Left ventricle myocardium inferior (tissue), 1 donor: ENCODE measurements around the gene POU3F3. TPM values are rescaled to one million over a fixed set of nuclear protein-coding genes. Genes with fewer than 3 reads are reported as not detected.

Experiments
- DNase-seq: peaks from one replicate; pipeline ENCODE4 v3.0.0-alpha.2; 2020
- H3K27ac ChIP-seq: fragments of 200-600 bp; replicated peaks from 2 replicates; pipeline ENCODE4 v1.8.0; 2021
- H3K27me3 ChIP-seq: fragments of 200-600 bp; 2 replicates; pipeline ENCODE4 v1.8.0; 2021; ENCODE audit warnings: low read depth
- H3K36me3 ChIP-seq: fragments of 200-600 bp; 2 replicates; pipeline ENCODE4 v1.8.0; 2021
- H3K4me1 ChIP-seq: fragments of 200-600 bp; 2 replicates; pipeline ENCODE4 v1.8.0; 2021
- H3K4me3 ChIP-seq: fragments of 200-600 bp; 2 replicates; pipeline ENCODE4 v1.8.0; 2021; ENCODE audit warnings: mild to moderate bottlenecking, moderate library complexity
- H3K9me3 ChIP-seq: fragments of 200-600 bp; replicated peaks from 2 replicates; pipeline ENCODE4 v1.8.0; 2021
- CTCF ChIP-seq: fragments of 200-600 bp; IDR thresholded peaks from 2 replicates; pipeline ENCODE4 v1.8.0; 2021; ENCODE audit warnings: antibody characterized with exemption, mild to moderate bottlenecking, borderline replicate concordance
- intact Hi-C: fragments of 100-400 bp; cut with micrococcal nuclease; formaldehyde crosslinking; loops from one replicate; pipeline ENCODE4 v1.11.0; 2022
- total RNA-seq: library from RNA; stranded (reverse); fragmentation: NEBNext Ultra II Directional; extraction: Animal tissue kit (Norgen Biotek cat#: 25700); gene quantifications from one replicate; pipeline ENCODE4 v1.2.1, GENCODE V29; 2021
- donor health status: DM: no; HTN: yes; CAD: no; lungs with severe emphysema.

Gene POU3F3
- total RNA-seq, 1 donor from 2014 or later, result 0.11 TPM

- Histone ChIP-seq H3K27me3 (peaks cover 92% of the 10 kb centered on the region), H3K4me3 (peak overlapping the region; percentile 11), H3K27ac (no peak overlapping the region), H3K4me1 (peaks cover 52% of the 10 kb centered on the region), H3K36me3 (no peaks in the 10 kb centered on the region), H3K9me3 (no peaks in the 10 kb centered on the region)
- no peak for TF ChIP-seq CTCF
- intact Hi-C loops, result no loop called here
- no peak for DNase-seq
These were observed 3.5 kb downstream of the POU3F3 start for GRCh38 chr2:104857262-104858005.

- intact Hi-C loops, result no loop called here
- Histone ChIP-seq H3K4me1 (peaks cover 47% of the 10 kb centered on the region), H3K4me3 (peak overlapping the region; percentile 11), H3K27me3 (peaks cover 92% of the 10 kb centered on the region), H3K36me3 (no peaks in the 10 kb centered on the region), H3K27ac (no peak overlapping the region), H3K9me3 (no peaks in the 10 kb centered on the region)
- DNase-seq, result no peak
- TF ChIP-seq CTCF, result no peak
These were observed 4.4 kb downstream of the POU3F3 start for GRCh38 chr2:104858006-104858978.

- intact Hi-C loops, result no loop called here
- no peak for DNase-seq
- Histone ChIP-seq H3K4me1 (peaks cover 45% of the 10 kb centered on the region), H3K9me3 (no peaks in the 10 kb centered on the region), H3K27me3 (peaks cover 92% of the 10 kb centered on the region), H3K36me3 (no peaks in the 10 kb centered on the region), H3K27ac (no peak overlapping the region), H3K4me3 (no peak overlapping the region)
- no peak for TF ChIP-seq CTCF
These were observed 5.4 kb downstream of the POU3F3 start for GRCh38 chr2:104859291-104859765.

GRCh38 chr2:104859766-104860450, 6.0 kb downstream of the POU3F3 start:
- intact Hi-C loops, result no loop called here
- no peaks in the 10 kb centered on the region for H3K36me3 ChIP-seq
- no peak for TF ChIP-seq CTCF
- no peak overlapping the region for H3K4me3 ChIP-seq
- no peak overlapping the region for H3K27ac ChIP-seq
- peaks cover 92% of the 10 kb centered on the region for H3K27me3 ChIP-seq
- no peak for DNase-seq
- H3K9me3 ChIP-seq, result no peaks in the 10 kb centered on the region
- H3K4me1 ChIP-seq, result peaks cover 39% of the 10 kb centered on the region

- intact Hi-C loops, result no loop called here
- no peak overlapping the region for H3K27ac ChIP-seq
- TF ChIP-seq CTCF, result no peak
- peaks cover 95% of the 10 kb centered on the region for H3K27me3 ChIP-seq
- H3K4me1 ChIP-seq, result peaks cover 38% of the 10 kb centered on the region
- DNase-seq, result no peak
- no peak overlapping the region for H3K4me3 ChIP-seq
- H3K36me3 ChIP-seq, result no peaks in the 10 kb centered on the region
- no peaks in the 10 kb centered on the region for H3K9me3 ChIP-seq
These were observed 6.5 kb downstream of the POU3F3 start for GRCh38 chr2:104860451-104860790.
